Duodenal mucosa (tissue), 2 donors: ENCODE data around the gene RNF25.

ENCODE experiments used
- H3K27ac ChIP-seq: one replicate; pipeline ENCODE4 v1.7.0; 2013; ENCODE audit warnings: low read depth, low read length
- H3K27me3 ChIP-seq, 2 donors: one replicate each; pipeline ENCODE4 v1.7.0; 2013; ENCODE audit warnings: low read length in 2 of 2, control low read depth in 1 of 2; ENCODE audit not compliant: insufficient read depth in 2 of 2, control insufficient read depth in 1 of 2
- H3K36me3 ChIP-seq, 2 donors: one replicate each; pipeline ENCODE4 v1.7.0; 2013; ENCODE audit warnings: low read length in 2 of 2, control low read depth in 1 of 2; ENCODE audit not compliant: insufficient read depth in 2 of 2, control insufficient read depth in 1 of 2
- H3K4me1 ChIP-seq, 2 donors: one replicate each; pipeline ENCODE4 v1.7.0; 2013; ENCODE audit warnings: low read length in 2 of 2, control low read depth in 1 of 2; ENCODE audit not compliant: insufficient read depth in 2 of 2, control insufficient read depth in 1 of 2
- H3K4me3 ChIP-seq, 2 donors: one replicate each; pipeline ENCODE4 v1.7.0; 2013; ENCODE audit warnings: low read length in 2 of 2, low read depth in 1 of 2
- H3K9ac ChIP-seq, 2 donors: one replicate each; pipeline ENCODE4 v1.7.0; 2013; ENCODE audit warnings: low read length in 2 of 2, low read depth in 1 of 2
- H3K9me3 ChIP-seq, 2 donors: one replicate each; pipeline ENCODE4 v1.7.0; 2013; ENCODE audit warnings: low read length in 2 of 2, control low read depth in 1 of 2; ENCODE audit not compliant: control insufficient read depth in 1 of 2

The RNF25 gene

GRCh38 chr2:218680061-218680460 is 8.3 kb upstream of the RNF25 start:
- Histone ChIP-seq H3K4me3 (no peak overlapping the region), H3K27ac (no peak overlapping the region), H3K27me3 (no peaks in the 10 kb centered on the region), H3K9ac (no peak overlapping the region), H3K36me3 (peaks cover 5 to 24% of the 10 kb centered on the region in 2 donors), H3K4me1 (no peaks in the 10 kb centered on the region), H3K9me3 (no peaks in the 10 kb centered on the region)

GRCh38 chr2:218679119-218679518 is 7.3 kb upstream of the RNF25 start:
- Histone ChIP-seq H3K36me3 (peaks cover 0 to 24% of the 10 kb centered on the region in 2 donors), H3K9me3 (no peaks in the 10 kb centered on the region)

GRCh38 chr2:218671097-218671653 is 627 bp downstream of the RNF25 start:
- H3K27ac ChIP-seq = no peak overlapping the region
- peak overlapping the region; percentile 90 to 98 for H3K4me3 ChIP-seq
- H3K4me1 ChIP-seq = peaks cover 6 to 15% of the 10 kb centered on the region in 2 donors
- peak overlapping the region; percentile 74 to 83 for H3K9ac ChIP-seq
- no peaks in the 10 kb centered on the region for H3K9me3 ChIP-seq
- peaks cover 6 to 25% of the 10 kb centered on the region in 2 donors for H3K36me3 ChIP-seq
- no peaks in the 10 kb centered on the region for H3K27me3 ChIP-seq

More at GRCh38 chr2:218679119-218679518, 7.3 kb upstream of the RNF25 start:
- Histone ChIP-seq H3K27me3 (no peaks in the 10 kb centered on the region), H3K4me1 (no peaks in the 10 kb centered on the region), H3K27ac (no peak overlapping the region), H3K9ac (no peak overlapping the region), H3K4me3 (no peak overlapping the region)

GRCh38 chr2:218664653-218665052 is 7.1 kb downstream of the RNF25 start:
- no peaks in the 10 kb centered on the region for H3K9me3 ChIP-seq
- H3K27me3 ChIP-seq = no peaks in the 10 kb centered on the region
- no peak overlapping the region for H3K4me3 ChIP-seq
- H3K4me1 ChIP-seq = peaks cover 7 to 8% of the 10 kb centered on the region in 2 donors
- H3K9ac ChIP-seq = no peak overlapping the region
- H3K36me3 ChIP-seq = peaks cover 29 to 62% of the 10 kb centered on the region in 2 donors
- no peak overlapping the region for H3K27ac ChIP-seq

GRCh38 chr2:218663901-218664300 is 7.9 kb downstream of the RNF25 start:
- Histone ChIP-seq H3K9ac (no peak overlapping the region), H3K27me3 (no peaks in the 10 kb centered on the region), H3K4me1 (peaks cover 7 to 8% of the 10 kb centered on the region in 2 donors), H3K9me3 (no peaks in the 10 kb centered on the region), H3K4me3 (no peak overlapping the region), H3K36me3 (peaks cover 29 to 62% of the 10 kb centered on the region in 2 donors), H3K27ac (no peak overlapping the region)

- Histone ChIP-seq H3K4me1 (peaks cover 7 to 8% of the 10 kb centered on the region in 2 donors), H3K9me3 (no peaks in the 10 kb centered on the region), H3K27me3 (no peaks in the 10 kb centered on the region), H3K9ac (no peak overlapping the region), H3K27ac (no peak overlapping the region), H3K4me3 (no peak overlapping the region), H3K36me3 (peaks cover 26 to 53% of the 10 kb centered on the region in 2 donors)
These were observed 9.0 kb downstream of the RNF25 start for GRCh38 chr2:218662827-218663226.

- no peaks in the 10 kb centered on the region for H3K27me3 ChIP-seq
- no peak overlapping the region for H3K27ac ChIP-seq
- peaks cover 7 to 8% of the 10 kb centered on the region in 2 donors for H3K4me1 ChIP-seq
- peaks cover 23 to 48% of the 10 kb centered on the region in 2 donors for H3K36me3 ChIP-seq
- H3K4me3 ChIP-seq = no peak overlapping the region
- no peak overlapping the region for H3K9ac ChIP-seq
- H3K9me3 ChIP-seq = no peaks in the 10 kb centered on the region
These were observed 9.4 kb downstream of the RNF25 start for GRCh38 chr2:218662377-218662776.

- Histone ChIP-seq H3K36me3 (peaks cover 24 to 45% of the 10 kb centered on the region in 2 donors), H3K27me3 (no peaks in the 10 kb centered on the region), H3K27ac (no peak overlapping the region)
These were observed 11.8 kb downstream of the RNF25 start for GRCh38 chr2:218659988-218660358.

GRCh38 chr2:218659258-218659987 is 12.4 kb downstream of the RNF25 start, which contains the start of the genes BCS1L and ZNF142:
BCS1L (plus strand) TSS chr2:218659683; CDS start chr2:218660988, 1,305 bp downstream.
ZNF142 (minus strand) TSS chr2:218659623; CDS start chr2:218656429, 3,194 bp downstream.
- Histone ChIP-seq H3K27me3 (no peaks in the 10 kb centered on the region), H3K36me3 (peaks cover 24 to 45% of the 10 kb centered on the region in 2 donors), H3K27ac (no peak within 1 kb of the TSS), H3K9me3 (no peaks in the 10 kb centered on the region), H3K4me3 (peak within 1 kb of the TSS; percentile 91 to 93), H3K4me1 (peaks cover 7 to 8% of the 10 kb centered on the region in 2 donors), H3K9ac (peak within 1 kb of the TSS; percentile 62 to 89)

More at GRCh38 chr2:218659988-218660358, 11.8 kb downstream of the RNF25 start:
- Histone ChIP-seq H3K4me1 (peaks cover 7 to 8% of the 10 kb centered on the region in 2 donors), H3K4me3 (peak overlapping the region; percentile 91 to 93), H3K9ac (peak overlapping the region; percentile 62 to 89), H3K9me3 (no peaks in the 10 kb centered on the region)

- Histone ChIP-seq H3K4me1 (peaks cover 7 to 8% of the 10 kb centered on the region in 2 donors), H3K9ac (peak overlapping the region; percentile 62 to 89), H3K36me3 (peaks cover 24 to 38% of the 10 kb centered on the region in 2 donors), H3K4me3 (peak overlapping the region; percentile 91 to 93), H3K9me3 (no peaks in the 10 kb centered on the region), H3K27me3 (no peaks in the 10 kb centered on the region), H3K27ac (no peak overlapping the region)
These were observed 13.0 kb downstream of the RNF25 start for GRCh38 chr2:218658671-218659257.
